Measurements from ENCODE around the gene YARS1.

YARS1 gene

GRCh38 chr1:32733582-32734321, 83.4 kb downstream of the YARS1 start:
- Mint-ChIP-seq H3K4me3 (no peak overlapping the region), H3K9me3 (no peaks in the 10 kb centered on the region), H3K36me3 (no peaks in the 10 kb centered on the region), H3K4me1 (no peaks in the 10 kb centered on the region), H3K27ac (no peak overlapping the region), H3K27me3 (peaks cover 11% of the 10 kb centered on the region)
- no peak for ATAC-seq

GRCh38 chr1:32729254-32730046, 87.7 kb downstream of the YARS1 start:
- no peaks in the 10 kb centered on the region for H3K9me3 Mint-ChIP-seq
- ATAC-seq, result no peak
- H3K36me3 Mint-ChIP-seq, result no peaks in the 10 kb centered on the region

GRCh38 chr1:32728413-32729077, 88.6 kb downstream of the YARS1 start:
- Mint-ChIP-seq H3K27me3 (peaks cover 26% of the 10 kb centered on the region), H3K4me3 (no peak overlapping the region), H3K27ac (no peak overlapping the region), H3K36me3 (no peaks in the 10 kb centered on the region), H3K4me1 (peaks cover 13% of the 10 kb centered on the region), H3K9me3 (no peaks in the 10 kb centered on the region)
- no peak for ATAC-seq

More at GRCh38 chr1:32729254-32730046, 87.7 kb downstream of the YARS1 start:
- H3K4me3 Mint-ChIP-seq, result no peak overlapping the region
- peaks cover 13% of the 10 kb centered on the region for H3K4me1 Mint-ChIP-seq
- H3K27me3 Mint-ChIP-seq, result peaks cover 22% of the 10 kb centered on the region
- no peak overlapping the region for H3K27ac Mint-ChIP-seq

- H3K4me3 Mint-ChIP-seq, result no peak overlapping the region
- H3K27ac Mint-ChIP-seq, result no peak overlapping the region
- peaks cover 13% of the 10 kb centered on the region for H3K4me1 Mint-ChIP-seq
- H3K9me3 Mint-ChIP-seq, result no peaks in the 10 kb centered on the region
- peaks cover 32% of the 10 kb centered on the region for H3K27me3 Mint-ChIP-seq
- H3K36me3 Mint-ChIP-seq, result no peaks in the 10 kb centered on the region
- ATAC-seq, result no peak
Measured at GRCh38 chr1:32727876-32728275, 89.3 kb downstream of the YARS1 start.

GRCh38 chr1:32725615-32725982, 91.6 kb downstream of the YARS1 start:
- H3K27ac Mint-ChIP-seq, result no peak overlapping the region
- no peak overlapping the region for H3K4me3 Mint-ChIP-seq
- peaks cover 54% of the 10 kb centered on the region for H3K27me3 Mint-ChIP-seq
- H3K9me3 Mint-ChIP-seq, result no peaks in the 10 kb centered on the region
- H3K36me3 Mint-ChIP-seq, result no peaks in the 10 kb centered on the region
- ATAC-seq, result no peak
- peaks cover 13% of the 10 kb centered on the region for H3K4me1 Mint-ChIP-seq

Measured in stimulated activated memory B cell treated with anti-CD40 and anti-IgM and Interleukin-4, amounts not matched to agents 10 μg/mL and 1 μg/mL and 100 μg/mL, for 72 hours (primary cell).